HepG2 (cell line): ENCODE data around the gene SLC9B2. TPM values are rescaled to one million over a fixed set of nuclear protein-coding genes. Genes with fewer than 3 reads are reported as not detected.

Experiments used
- ATAC-seq: fragments of 200-7000 bp; cut with Tn5 transposase; 3 replicates; pipeline ENCODE4 v1.9.1; 2020; ENCODE audit warnings: mild to moderate bottlenecking, moderate library complexity
- BruUV-seq: library from RNA; stranded (reverse); fragments of 400-500 nt; replicated peaks from 2 replicates; lab custom pipeline; 2021; lab: Mats Ljungman, UMichigan
- CTCF ChIA-PET: fragments of 300-600 bp; formaldehyde crosslinking; extraction: SDS; loops from one replicate; lab custom pipeline; 2021; ENCODE audit warnings: low total read pairs, inconsistent platforms, low intra/inter-chr PET ratio; lab: Yijun Ruan, JAX
- POLR2A ChIA-PET: fragments of 350-600 bp; sonication (Branson Sonifier 250); formaldehyde crosslinking; loops from one replicate; lab custom pipeline; 2020; ENCODE audit warnings: antibody characterized with exemption, inconsistent platforms; lab: Yijun Ruan, JAX
- DNase-seq: peaks from one replicate; pipeline ENCODE4 v3.0.0-alpha.2; 2015; ENCODE audit warnings: low spot score
- FAIRE-seq: peaks from 3 replicates; lab custom pipeline; 2011; peaks lifted over from hg19 to GRCh38; lab: Jason Lieb, UNC
- H2AFZ ChIP-seq: one replicate; pipeline ENCODE4 v1.6.1; 2011; ENCODE audit warnings: low read length, inconsistent platforms
- H3K27ac ChIP-seq: fragments of 300-600 bp; 3 replicates; pipeline ENCODE4 v1.8.0; 2011; ENCODE audit warnings: mixed run types, mild to moderate bottlenecking, mixed read lengths, low read length, inconsistent platforms; ENCODE audit not compliant: insufficient read depth; ENCODE audit errors: extremely low read length
- H3K27me3 ChIP-seq, 2 experiments: fragments of 200-600 bp in 1 of 2; 2 replicates in 1 of 2; 3 replicates in 1 of 2; pipeline versions ENCODE4 v1.6.0 to v1.8.0; 2011; ENCODE audit warnings: low read length in 2 of 2, mild to moderate bottlenecking in 2 of 2, moderate library complexity in 2 of 2, inconsistent platforms in 1 of 2; ENCODE audit not compliant: insufficient read depth in 2 of 2, control insufficient read depth in 1 of 2
- H3K36me3 ChIP-seq, 2 experiments: fragments of 200-600 bp in 1 of 2; replicated peaks in 1 of 2; 2 replicates in 1 of 2; 3 replicates in 1 of 2; pipeline versions ENCODE4 v1.5.1 to v1.8.0; 2011; ENCODE audit warnings: low read length in 2 of 2, inconsistent platforms in 1 of 2; ENCODE audit not compliant: insufficient read depth in 2 of 2, control insufficient read depth in 1 of 2
- H3K4me1 ChIP-seq: 2 replicates; pipeline ENCODE4 v1.5.1; 2012; ENCODE audit warnings: low read length, inconsistent platforms; ENCODE audit not compliant: insufficient read depth
- H3K4me2 ChIP-seq: 2 replicates; pipeline ENCODE4 v1.6.0; 2011; ENCODE audit warnings: low read depth, low read length, inconsistent platforms
- H3K4me3 ChIP-seq, 3 experiments: fragments of 200-600 bp in 1 of 3; sonication (generic), shearing (Covaris generic) in 1 of 3; replicated peaks in 1 of 3; 2 replicates each; pipeline ENCODE4 v1.5.1; 2011 to 2016; ENCODE audit warnings: low read length in 3 of 3, inconsistent platforms in 2 of 3, low read depth in 2 of 3, mild to moderate bottlenecking in 2 of 3, control low read depth in 1 of 3, mixed read lengths in 1 of 3; ENCODE audit not compliant: insufficient read depth in 1 of 3
- H3K79me2 ChIP-seq: one replicate; pipeline ENCODE4 v1.6.1; 2011; ENCODE audit warnings: low read length, inconsistent platforms; ENCODE audit not compliant: insufficient read depth
- H3K9ac ChIP-seq: 2 replicates; pipeline ENCODE4 v1.6.0; 2011; ENCODE audit warnings: mild to moderate bottlenecking, low read depth, low read length, inconsistent platforms; ENCODE audit not compliant: insufficient read depth
- H3K9me3 ChIP-seq: 2 replicates; pipeline ENCODE4 v1.5.1; 2012; ENCODE audit warnings: mild to moderate bottlenecking, low read length
- H4K20me1 ChIP-seq: 2 replicates; pipeline ENCODE4 v1.6.0; 2011; ENCODE audit warnings: inconsistent platforms, mild to moderate bottlenecking, low read length, moderate library complexity; ENCODE audit not compliant: insufficient read depth
- AHDC1 ChIP-seq: sonication (generic); formaldehyde crosslinking; IDR thresholded peaks from 2 replicates; pipeline ENCODE4 v1.5.1; 2020; ENCODE audit warnings: mild to moderate bottlenecking, missing genetic modification reagents, borderline replicate concordance
- BHLHE40 ChIP-seq: IDR thresholded peaks from 2 replicates; pipeline ENCODE4 v1.6.1; 2011; ENCODE audit warnings: low read length, improper control_type of control experiment
- JUND ChIP-seq: sonication (generic); formaldehyde crosslinking; IDR thresholded peaks from 2 replicates; pipeline ENCODE4 v1.8.0; 2022; ENCODE audit warnings: mild to moderate bottlenecking, missing genetic modification reagents
- KAT8 ChIP-seq: IDR thresholded peaks from 2 replicates; pipeline ENCODE4 v1.6.1; 2016; ENCODE audit warnings: missing genetic modification reagents, missing compliant biosample characterization
- KDM5A ChIP-seq: fragments of 200-600 bp; sonication (generic); IDR thresholded peaks from 2 replicates; pipeline ENCODE4 v1.7.0; 2018; ENCODE audit warnings: antibody characterized with exemption, mild to moderate bottlenecking, low read length, borderline replicate concordance
- MEF2D ChIP-seq: sonication (generic); formaldehyde crosslinking; IDR thresholded peaks from 2 replicates; pipeline ENCODE4 v1.5.1; 2020; ENCODE audit warnings: mild to moderate bottlenecking, missing genetic modification reagents
- MNT ChIP-seq: fragments of 450-650 bp; IDR thresholded peaks from 2 replicates; pipeline ENCODE4 v1.6.1; 2016
- NFIB ChIP-seq: sonication (generic); formaldehyde crosslinking; IDR thresholded peaks from 2 replicates; pipeline ENCODE4 v1.9.0; 2021; ENCODE audit warnings: missing genetic modification reagents, mild to moderate bottlenecking, borderline replicate concordance
- PAX8 ChIP-seq: sonication (generic); formaldehyde crosslinking; IDR thresholded peaks from 2 replicates; pipeline ENCODE4 v1.8.0; 2022; ENCODE audit warnings: mild to moderate bottlenecking, missing genetic modification reagents, borderline replicate concordance
- RBAK ChIP-seq: sonication (generic); formaldehyde crosslinking; IDR thresholded peaks from 2 replicates; pipeline ENCODE4 v1.5.1; 2020; ENCODE audit warnings: mild to moderate bottlenecking, missing genetic modification reagents
- STAG1 ChIP-seq: sonication (generic); formaldehyde crosslinking; IDR thresholded peaks from 2 replicates; pipeline ENCODE4 v1.4.0; 2020; ENCODE audit warnings: missing genetic modification reagents
- SYNCRIP ChIP-seq: fragments of 200-400 bp; formaldehyde crosslinking; IDR thresholded peaks from 2 replicates; pipeline ENCODE4 v1.6.1; 2018; ENCODE audit warnings: mild to moderate bottlenecking, low read depth, low read length; ENCODE audit not compliant: insufficient read depth
- ZBTB1 ChIP-seq: sonication (generic); formaldehyde crosslinking; IDR thresholded peaks from 2 replicates; pipeline ENCODE4 v1.4.0; 2020; ENCODE audit warnings: missing genetic modification reagents, borderline replicate concordance
- ZNF547 ChIP-seq: sonication (generic); formaldehyde crosslinking; IDR thresholded peaks from 2 replicates; pipeline ENCODE4 v1.5.1; 2020; ENCODE audit warnings: mild to moderate bottlenecking, missing genetic modification reagents
- WGBS: methylation state at CpG from one replicate; pipeline ENCODE4 v1.1.6; 2017; ENCODE audit warnings: low lambda C conversion rate; 5-methylcytosine and 5-hydroxymethylcytosine counted together
- in situ Hi-C: cut with HindIII; loops from 2 replicates; pipeline ENCODE4 v1.10.0; 2017; ENCODE audit warnings: low pct_unique_long_range_greater_than_20kb; ENCODE audit not compliant: extremely low pct_ligation_motif_present
- intact Hi-C: fragments of 100-400 bp; cut with micrococcal nuclease; formaldehyde crosslinking; loops from one replicate; pipeline ENCODE4 v1.10.0; 2022; ENCODE audit not compliant: unreplicated experiment
- polyA plus RNA-seq, 8 experiments: library from polyadenylated mRNA; depleted of rRNA in 3 of 8; stranded (reverse) in 7 of 8; unstranded in 1 of 8; fragments of >200 nt; fragmentation: Illumina TruSeq in 4 of 8; extraction: Trizol in 4 of 8; gene quantifications; 2 replicates each; pipeline versions ENCODE4 v1.2.1 to v1.2.3, GENCODE V29; 2011 to 2016; ENCODE audit warnings: low read depth in 4 of 8, missing spikeins in 1 of 8, mixed read lengths in 1 of 8; ENCODE audit not compliant: insufficient read depth in 1 of 8
- total RNA-seq, 5 experiments: library from RNA; depleted of rRNA; stranded (reverse); fragments of >200 nt; fragmentation: Illumina TruSeq; extraction: Trizol; gene quantifications; 2 replicates each; pipeline ENCODE4 v1.2.3, GENCODE V29; 2016; ENCODE audit warnings: low read depth in 1 of 5

Gene SLC9B2
- total and polyA plus RNA-seq, 2 of the 13 experiments (the other 11 are each of a cell fraction or from before 2014, with no cell fraction given), result 23.5 to 38.5 TPM

GRCh38 chr4:103108542-103108941 lies 32.0 kb upstream of the SLC9B2 start:
- no TSS peak for BruUV-seq
- in situ Hi-C loops, result no loop called here

More at GRCh38 chr4:103108542-103108941, 32.0 kb upstream of the SLC9B2 start:
- FAIRE-seq (no peak), ATAC-seq (no peak), DNase-seq (no peak)
- H3K4me2 ChIP-seq, result no peak overlapping the region
- no peak overlapping the region for H3K4me3 ChIP-seq
- ChIA-PET POLR2A (no interaction called here), CTCF (no interaction called here)
- intact Hi-C loops, result no loop called here
- TF ChIP-seq KAT8 (CRISPR knock-in tag) (no peak), MEF2D (no peak), BHLHE40 (no peak), ZBTB1 (CRISPR knock-in tag) (no peak), STAG1 (CRISPR knock-in tag) (no peak), RBAK (CRISPR knock-in tag) (no peak), MNT (no peak), NFIB (CRISPR knock-in tag) (no peak), KDM5A (no peak), SYNCRIP (no peak), AHDC1 (CRISPR knock-in tag) (no peak), PAX8 (no peak), JUND (CRISPR knock-in tag) (no peak), ZNF547 (CRISPR knock-in tag) (no peak)
- H3K9ac ChIP-seq, result no peak overlapping the region
- no peaks in the 10 kb centered on the region for H3K79me2 ChIP-seq
- WGBS, result 97% methylated on average over 4 of the region's 4 CpGs
- no peak overlapping the region for H3K27ac ChIP-seq
- H3K27me3 ChIP-seq, result no peaks in the 10 kb centered on the region
- H4K20me1 ChIP-seq, result no peaks in the 10 kb centered on the region
- H3K9me3 ChIP-seq, result no peaks in the 10 kb centered on the region
- H2AFZ ChIP-seq, result no peak overlapping the region
- no peaks in the 10 kb centered on the region for H3K4me1 ChIP-seq
- H3K36me3 ChIP-seq, result peaks cover 3 to 41% of the 10 kb centered on the region in 2 experiments
